ENCODE results near the gene USP6NL. TPM values are rescaled to one million over a fixed set of nuclear protein-coding genes. Genes with fewer than 3 reads are reported as not detected.
A peak's percentile ranks its signal among the peaks of the same experiment; 100 is the strongest.

The USP6NL gene
- total RNA-seq, 1 donor from 2014 or later: 39.9 TPM

DNA sequence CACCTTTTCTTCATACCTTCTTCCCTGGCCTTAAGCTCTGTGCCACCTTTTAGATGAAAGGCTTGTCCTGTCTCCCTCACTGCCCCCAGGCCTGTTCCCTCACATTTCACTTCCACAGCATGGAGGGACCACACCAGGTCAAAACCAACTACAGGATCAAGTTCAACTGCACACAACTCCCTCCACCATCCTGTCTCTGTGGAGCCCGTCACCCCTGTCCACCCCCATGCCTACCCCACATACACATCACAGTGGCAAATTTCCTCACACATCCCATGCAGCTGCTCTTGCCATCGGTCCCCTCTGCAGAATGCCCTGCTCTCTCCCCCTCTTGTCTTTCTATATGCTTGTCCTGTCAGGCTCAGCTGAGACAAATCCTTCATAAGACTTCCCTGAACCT is 154.1 kb downstream of the USP6NL start:
- Histone ChIP-seq H3K4me3 (no peak overlapping the region), H3K4me1 (no peaks in the 10 kb centered on the region), H3K9me3 (ENCODE audit: low read depth) (no peaks in the 10 kb centered on the region), H3F3A (ENCODE audit: low read depth) (no peaks in the 10 kb centered on the region), H4K20me1 (ENCODE audit: low read depth) (no peaks in the 10 kb centered on the region), H3K9ac (no peak overlapping the region), H3K79me2 (ENCODE audit: low read depth) (peaks cover 3% of the 10 kb centered on the region), H3K36me3 (no peaks in the 10 kb centered on the region), H3K27me3 (no peaks in the 10 kb centered on the region), H3K4me2 (no peak overlapping the region), H3K27ac (no peak overlapping the region), H2AFZ (replicated peaks) (no peak overlapping the region)
- H3K36me3 Mint-ChIP-seq: peaks cover 13% of the 10 kb centered on the region
- no peak overlapping the region for H3K27ac Mint-ChIP-seq
- no peak for TF ChIP-seq EZH2 (IDR thresholded peaks at IDR 0.05)
- TF ChIP-seq, protein P1, sequence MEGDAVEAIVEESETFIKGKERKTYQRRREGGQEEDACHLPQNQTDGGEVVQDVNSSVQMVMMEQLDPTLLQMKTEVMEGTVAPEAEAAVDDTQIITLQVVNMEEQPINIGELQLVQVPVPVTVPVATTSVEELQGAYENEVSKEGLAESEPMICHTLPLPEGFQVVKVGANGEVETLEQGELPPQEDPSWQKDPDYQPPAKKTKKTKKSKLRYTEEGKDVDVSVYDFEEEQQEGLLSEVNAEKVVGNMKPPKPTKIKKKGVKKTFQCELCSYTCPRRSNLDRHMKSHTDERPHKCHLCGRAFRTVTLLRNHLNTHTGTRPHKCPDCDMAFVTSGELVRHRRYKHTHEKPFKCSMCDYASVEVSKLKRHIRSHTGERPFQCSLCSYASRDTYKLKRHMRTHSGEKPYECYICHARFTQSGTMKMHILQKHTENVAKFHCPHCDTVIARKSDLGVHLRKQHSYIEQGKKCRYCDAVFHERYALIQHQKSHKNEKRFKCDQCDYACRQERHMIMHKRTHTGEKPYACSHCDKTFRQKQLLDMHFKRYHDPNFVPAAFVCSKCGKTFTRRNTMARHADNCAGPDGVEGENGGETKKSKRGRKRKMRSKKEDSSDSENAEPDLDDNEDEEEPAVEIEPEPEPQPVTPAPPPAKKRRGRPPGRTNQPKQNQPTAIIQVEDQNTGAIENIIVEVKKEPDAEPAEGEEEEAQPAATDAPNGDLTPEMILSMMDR (IDR thresholded peaks at IDR 0.05): no peak
- TF ChIP-seq EZH2phosphoT487 (IDR thresholded peaks at IDR 0.05): no peak
- H3K4me3 Mint-ChIP-seq: no peak overlapping the region
- peaks cover 4% of the 10 kb centered on the region for H3K9me3 Mint-ChIP-seq
- no peak for DNase-seq (ENCODE audit: low spot score)
- no peaks in the 10 kb centered on the region for H3K27me3 Mint-ChIP-seq (ENCODE audit: insufficient read depth, low read depth)
- no peaks in the 10 kb centered on the region for H3K4me1 Mint-ChIP-seq

DNA sequence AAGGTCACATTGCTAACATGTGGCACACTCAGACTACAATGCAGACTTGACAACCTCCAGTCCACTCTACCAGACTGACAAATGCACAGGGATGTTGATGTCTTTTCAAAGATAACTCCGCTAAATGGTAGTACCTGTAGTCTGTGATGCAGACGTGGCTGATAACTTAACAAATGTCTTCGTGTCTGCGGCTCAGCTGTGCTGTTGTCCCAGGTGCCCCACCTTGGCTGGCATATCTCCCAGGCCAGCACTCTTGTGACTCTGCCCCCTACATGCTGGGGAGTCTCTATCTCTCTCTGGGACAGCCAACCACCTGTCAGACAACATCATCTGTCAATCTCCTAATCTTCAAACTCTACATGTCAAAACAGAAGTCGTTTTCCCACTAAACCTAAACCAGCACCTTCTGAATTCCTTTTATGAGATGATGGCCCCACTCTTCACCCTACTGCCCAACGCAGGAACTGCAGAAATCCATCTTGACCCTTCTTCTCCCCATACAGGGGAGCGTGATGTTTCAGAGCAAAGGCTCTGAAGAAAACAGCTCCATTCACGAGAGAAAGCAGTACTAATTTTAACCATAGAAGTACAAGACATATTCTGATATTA is 156.4 kb downstream of the USP6NL start:
- Histone ChIP-seq H3K27ac (no peak overlapping the region), H3K36me3 (no peaks in the 10 kb centered on the region), H3K27me3 (no peaks in the 10 kb centered on the region), H3K4me3 (no peak overlapping the region), H3F3A (ENCODE audit: low read depth) (no peaks in the 10 kb centered on the region), H2AFZ (replicated peaks) (no peak overlapping the region), H3K9ac (no peak overlapping the region), H3K4me1 (no peaks in the 10 kb centered on the region), H3K9me3 (ENCODE audit: low read depth) (no peaks in the 10 kb centered on the region), H3K4me2 (no peak overlapping the region), H3K79me2 (ENCODE audit: low read depth) (peaks cover under 1% of the 10 kb centered on the region), H4K20me1 (ENCODE audit: low read depth) (no peaks in the 10 kb centered on the region)
- no peak for TF ChIP-seq EZH2 (IDR thresholded peaks at IDR 0.05)
- TF ChIP-seq, protein P1 (IDR thresholded peaks at IDR 0.05): peak; percentile 50
- TF ChIP-seq EZH2phosphoT487 (IDR thresholded peaks at IDR 0.05): no peak
- peaks cover 7% of the 10 kb centered on the region for H3K36me3 Mint-ChIP-seq
- no peak for DNase-seq (ENCODE audit: low spot score)
- H3K27me3 Mint-ChIP-seq (ENCODE audit: insufficient read depth, low read depth): peaks cover 5% of the 10 kb centered on the region
- no peak overlapping the region for H3K27ac Mint-ChIP-seq
- H3K4me1 Mint-ChIP-seq: no peaks in the 10 kb centered on the region
- peaks cover 4% of the 10 kb centered on the region for H3K9me3 Mint-ChIP-seq
- H3K4me3 Mint-ChIP-seq: no peak overlapping the region

DNA sequence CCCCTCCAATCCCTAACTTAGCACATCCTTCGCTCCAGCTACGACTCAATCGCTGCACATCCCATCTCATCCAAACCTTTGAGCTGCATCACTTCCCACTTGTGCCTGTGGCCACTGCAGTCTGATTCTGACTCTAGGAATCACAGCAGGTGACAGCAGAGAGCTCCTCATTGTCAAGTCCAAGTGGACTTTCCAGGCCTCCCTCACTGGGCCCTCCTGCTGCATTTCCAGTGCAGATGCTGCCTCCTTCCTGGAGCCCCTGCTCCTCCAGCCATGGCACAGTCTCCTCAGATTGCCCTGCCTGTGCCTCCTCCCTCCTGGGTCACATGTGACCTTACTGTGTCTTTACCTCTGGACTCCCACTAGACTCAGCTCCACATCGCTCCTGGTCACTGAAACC is 157.3 kb downstream of the USP6NL start:
- Histone ChIP-seq H3K79me2 (ENCODE audit: low read depth) (no peaks in the 10 kb centered on the region), H3K4me2 (no peak overlapping the region), H4K20me1 (ENCODE audit: low read depth) (no peaks in the 10 kb centered on the region), H3F3A (ENCODE audit: low read depth) (no peaks in the 10 kb centered on the region), H3K9ac (no peak overlapping the region), H3K36me3 (no peaks in the 10 kb centered on the region), H3K27me3 (no peaks in the 10 kb centered on the region), H2AFZ (replicated peaks) (no peak overlapping the region), H3K4me3 (no peak overlapping the region), H3K4me1 (no peaks in the 10 kb centered on the region), H3K27ac (no peak overlapping the region), H3K9me3 (ENCODE audit: low read depth) (no peaks in the 10 kb centered on the region)
- Mint-ChIP-seq H3K9me3 (peaks cover 4% of the 10 kb centered on the region), H3K4me3 (no peak overlapping the region), H3K27ac (no peak overlapping the region), H3K4me1 (peaks cover 2% of the 10 kb centered on the region), H3K36me3 (peaks cover 6% of the 10 kb centered on the region), H3K27me3 (ENCODE audit: insufficient read depth, low read depth) (peaks cover 7% of the 10 kb centered on the region)
- no peak for DNase-seq (ENCODE audit: low spot score)
- TF ChIP-seq EZH2phosphoT487 (IDR thresholded peaks at IDR 0.05) (no peak), EZH2 (IDR thresholded peaks at IDR 0.05) (no peak)
- TF ChIP-seq, protein P1 (IDR thresholded peaks at IDR 0.05): no peak
